PC-9 (cell line): ENCODE results near the gene GRIK3.

ENCODE experiments used
- EZH2 ChIP-seq: fragments of 200-600 bp; sonication (generic); IDR thresholded peaks from 2 replicates; pipeline ENCODE4 v1.8.0; 2017; ENCODE audit warnings: antibody characterized with exemption, low read depth
- TF ChIP-seq, protein P1 (sequence below): fragments of 200-600 bp; sonication (generic); conservative IDR thresholded peaks from 2 replicates; pipeline ENCODE4 v1.6.1; 2017; ENCODE audit warnings: mixed run types, antibody characterized with exemption, mild to moderate bottlenecking, moderate library complexity

DNA sequence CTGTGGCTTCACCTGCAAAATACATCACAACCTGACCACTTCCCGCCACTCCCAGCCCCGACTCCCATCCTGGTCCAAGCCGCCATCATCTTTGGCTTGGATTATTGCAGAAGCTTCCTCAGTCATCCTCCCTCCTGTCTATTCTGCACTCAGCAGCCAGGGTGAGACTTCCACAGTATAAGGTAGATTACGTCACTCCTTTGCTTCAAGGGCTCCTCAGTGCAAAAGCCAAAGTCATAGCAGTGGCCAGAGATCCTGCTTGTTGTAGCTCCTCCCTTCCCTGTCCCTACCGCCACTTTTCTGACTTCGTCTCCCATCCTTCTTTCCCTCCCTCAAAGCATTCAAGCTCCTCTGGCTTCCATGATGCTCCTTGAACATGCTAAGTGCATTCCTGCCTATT lies 152.8 kb downstream of the GRIK3 start:
- TF ChIP-seq, protein P1, sequence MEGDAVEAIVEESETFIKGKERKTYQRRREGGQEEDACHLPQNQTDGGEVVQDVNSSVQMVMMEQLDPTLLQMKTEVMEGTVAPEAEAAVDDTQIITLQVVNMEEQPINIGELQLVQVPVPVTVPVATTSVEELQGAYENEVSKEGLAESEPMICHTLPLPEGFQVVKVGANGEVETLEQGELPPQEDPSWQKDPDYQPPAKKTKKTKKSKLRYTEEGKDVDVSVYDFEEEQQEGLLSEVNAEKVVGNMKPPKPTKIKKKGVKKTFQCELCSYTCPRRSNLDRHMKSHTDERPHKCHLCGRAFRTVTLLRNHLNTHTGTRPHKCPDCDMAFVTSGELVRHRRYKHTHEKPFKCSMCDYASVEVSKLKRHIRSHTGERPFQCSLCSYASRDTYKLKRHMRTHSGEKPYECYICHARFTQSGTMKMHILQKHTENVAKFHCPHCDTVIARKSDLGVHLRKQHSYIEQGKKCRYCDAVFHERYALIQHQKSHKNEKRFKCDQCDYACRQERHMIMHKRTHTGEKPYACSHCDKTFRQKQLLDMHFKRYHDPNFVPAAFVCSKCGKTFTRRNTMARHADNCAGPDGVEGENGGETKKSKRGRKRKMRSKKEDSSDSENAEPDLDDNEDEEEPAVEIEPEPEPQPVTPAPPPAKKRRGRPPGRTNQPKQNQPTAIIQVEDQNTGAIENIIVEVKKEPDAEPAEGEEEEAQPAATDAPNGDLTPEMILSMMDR, result no peak
- TF ChIP-seq EZH2, result no peak
